Inferior parietal cortex (tissue), 1 donor: ENCODE measurements around the gene RBM19.

ENCODE experiments used
- DNase-seq: peaks from one replicate; pipeline ENCODE4 v3.0.0-alpha.2; 2016; ENCODE audit errors: extremely low spot score

RBM19 gene

GRCh38 chr12:113805673-113806072, 160.5 kb downstream of the RBM19 start:
- no peak for DNase-seq

- DNase-seq: no peak
Measured at GRCh38 chr12:113804961-113805600, 161.0 kb downstream of the RBM19 start.

- DNase-seq: no peak
Measured at GRCh38 chr12:113803759-113804140, 162.4 kb downstream of the RBM19 start.

GRCh38 chr12:113802966-113803758, 163.0 kb downstream of the RBM19 start:
- no peak for DNase-seq

GRCh38 chr12:113802000-113802749, 163.9 kb downstream of the RBM19 start:
- no peak for DNase-seq

GRCh38 chr12:113800201-113800600, 165.9 kb downstream of the RBM19 start:
- DNase-seq: no peak

- DNase-seq: no peak
Measured at GRCh38 chr12:113798552-113798951, 167.6 kb downstream of the RBM19 start.

- no peak for DNase-seq
Measured at GRCh38 chr12:113797535-113797868, 168.6 kb downstream of the RBM19 start.

GRCh38 chr12:113796852-113797534, 169.1 kb downstream of the RBM19 start:
- no peak for DNase-seq

GRCh38 chr12:113796066-113796827, 169.9 kb downstream of the RBM19 start:
- no peak for DNase-seq

GRCh38 chr12:113795445-113795844, 170.7 kb downstream of the RBM19 start:
- DNase-seq: no peak

GRCh38 chr12:113794774-113795173, 171.4 kb downstream of the RBM19 start:
- no peak for DNase-seq

- no peak for DNase-seq
Measured at GRCh38 chr12:113793250-113793649, 172.9 kb downstream of the RBM19 start.

- no peak for DNase-seq
Measured at GRCh38 chr12:113792450-113792849, 173.7 kb downstream of the RBM19 start.

- DNase-seq: no peak
Measured at GRCh38 chr12:113788020-113788856, 177.9 kb downstream of the RBM19 start.

- no peak for DNase-seq
Measured at GRCh38 chr12:113786107-113786506, 180.0 kb downstream of the RBM19 start.

- no peak for DNase-seq
Measured at GRCh38 chr12:113783811-113784210, 182.3 kb downstream of the RBM19 start.

GRCh38 chr12:113782873-113783272, 183.3 kb downstream of the RBM19 start:
- no peak for DNase-seq

- no peak for DNase-seq
Measured at GRCh38 chr12:113781415-113782198, 184.5 kb downstream of the RBM19 start.

GRCh38 chr12:113779774-113780173, 186.4 kb downstream of the RBM19 start:
- no peak for DNase-seq
